ENCODE measurements around the gene CAPN8. TPM values are rescaled to one million over a fixed set of nuclear protein-coding genes. Genes with fewer than 3 reads are reported as not detected.

The CAPN8 gene
- polyA plus RNA-seq, 1 donor (not counting 4 experiments of a cell fraction or from before 2014, with no cell fraction given) = 4.7 TPM

- Histone ChIP-seq H4K20me1 (ENCODE audit: control insufficient read depth, extremely low read depth, insufficient read depth, low read length) (no peaks in the 10 kb centered on the region), H3K4me1 (ENCODE audit: control insufficient read depth, extremely low read depth, insufficient read depth, low read length) (no peaks in the 10 kb centered on the region), H2AFZ (ENCODE audit: control insufficient read depth, low read length) (no peak overlapping the region), H3K9me1 (ENCODE audit: control insufficient read depth, extremely low read depth, insufficient read depth, low read length) (no peaks in the 10 kb centered on the region), H3K9me3 (ENCODE audit: control insufficient read depth, low read depth, low read length) (no peaks in the 10 kb centered on the region), H3K79me2 (ENCODE audit: control insufficient read depth, insufficient read depth, low read length) (no peaks in the 10 kb centered on the region), H3K36me3 (ENCODE audit: control insufficient read depth in 2 of 2, extremely low read depth in 1 of 2, insufficient read depth in 2 of 2, low read length in 2 of 2) (no peaks in the 10 kb centered on the region), H3K9ac (ENCODE audit: control insufficient read depth, extremely low read depth, insufficient read depth, low read length) (no peak overlapping the region), H3K27ac (ENCODE audit: control insufficient read depth, insufficient read depth, low read length) (no peak overlapping the region), H3K4me2 (ENCODE audit: control insufficient read depth, extremely low read depth, insufficient read depth, low read depth, low read length) (no peak overlapping the region), H3K27me3 (ENCODE audit: control insufficient read depth, extremely low read depth, insufficient read depth, low read length) (peaks cover 3% of the 10 kb centered on the region), H3K4me3 (ENCODE audit: control insufficient read depth in 2 of 3, extremely low read depth in 1 of 3, insufficient read depth in 2 of 3, low read depth in 1 of 3, low read length in 3 of 3) (no peak overlapping the region)
- DNase-seq (ENCODE audit: low read depth, low spot score) = no peak
- FAIRE-seq = no peak
- no peak for TF ChIP-seq EZH2 (IDR thresholded peaks at IDR 0.05; ENCODE audit: low read length)
- no peak for TF ChIP-seq CTCF (optimal IDR thresholded peaks at IDR 0.05 in 1 of 3, IDR thresholded peaks at IDR 0.05 in 1 of 3, conservative IDR thresholded peaks at IDR 0.05 in 1 of 3; ENCODE audit: extremely low read depth in 1 of 3, insufficient read depth in 2 of 3, low read length in 3 of 3)
- dilution Hi-C loops (cut with MboI; ENCODE audit: extremely low pct_ligation_motif_present, low sequenced_read_pairs) = no loop called here
These were observed 121.9 kb downstream of the CAPN8 start for GRCh38 chr1:223543560-223543959.

- TF ChIP-seq CTCF (optimal IDR thresholded peaks at IDR 0.05 in 1 of 3, IDR thresholded peaks at IDR 0.05 in 1 of 3, conservative IDR thresholded peaks at IDR 0.05 in 1 of 3; ENCODE audit: extremely low read depth in 1 of 3, insufficient read depth in 2 of 3, low read length in 3 of 3) (no peak), EZH2 (IDR thresholded peaks at IDR 0.05; ENCODE audit: low read length) (no peak)
- no peak overlapping the region for H3K9ac ChIP-seq (ENCODE audit: control insufficient read depth, extremely low read depth, insufficient read depth, low read length)
- H3K9me1 ChIP-seq (ENCODE audit: control insufficient read depth, extremely low read depth, insufficient read depth, low read length) = no peaks in the 10 kb centered on the region
- no peaks in the 10 kb centered on the region for H3K36me3 ChIP-seq (ENCODE audit: control insufficient read depth in 2 of 2, extremely low read depth in 1 of 2, insufficient read depth in 2 of 2, low read length in 2 of 2)
- H3K4me1 ChIP-seq (ENCODE audit: control insufficient read depth, extremely low read depth, insufficient read depth, low read length) = no peaks in the 10 kb centered on the region
- peaks cover 3% of the 10 kb centered on the region for H3K27me3 ChIP-seq (ENCODE audit: control insufficient read depth, extremely low read depth, insufficient read depth, low read length)
- H2AFZ ChIP-seq (ENCODE audit: control insufficient read depth, low read length) = no peak overlapping the region
- no peak overlapping the region for H3K4me3 ChIP-seq (ENCODE audit: control insufficient read depth in 2 of 3, extremely low read depth in 1 of 3, insufficient read depth in 2 of 3, low read depth in 1 of 3, low read length in 3 of 3)
- DNase-seq (ENCODE audit: low read depth, low spot score) = no peak
- no peak overlapping the region for H3K4me2 ChIP-seq (ENCODE audit: control insufficient read depth, extremely low read depth, insufficient read depth, low read depth, low read length)
- H3K9me3 ChIP-seq (ENCODE audit: control insufficient read depth, low read depth, low read length) = no peaks in the 10 kb centered on the region
- H4K20me1 ChIP-seq (ENCODE audit: control insufficient read depth, extremely low read depth, insufficient read depth, low read length) = no peaks in the 10 kb centered on the region
- FAIRE-seq = no peak
- no peaks in the 10 kb centered on the region for H3K79me2 ChIP-seq (ENCODE audit: control insufficient read depth, insufficient read depth, low read length)
- no peak overlapping the region for H3K27ac ChIP-seq (ENCODE audit: control insufficient read depth, insufficient read depth, low read length)
- dilution Hi-C loops (cut with MboI; ENCODE audit: extremely low pct_ligation_motif_present, low sequenced_read_pairs) = no loop called here
These were observed 122.7 kb downstream of the CAPN8 start for GRCh38 chr1:223542831-223543230.
